Mucosa of descending colon (tissue), 3 donors: ENCODE data around the gene MRPS10. TPM values are rescaled to one million over a fixed set of nuclear protein-coding genes. Genes with fewer than 3 reads are reported as not detected.
A peak's percentile ranks its signal among the peaks of the same experiment; 100 is the strongest.

Experiments
- ATAC-seq: fragments of 200-7000 bp; cut with Tn5 transposase; one replicate; pipeline ENCODE4 v1.9.1; 2020; ENCODE audit warnings: mild to moderate bottlenecking, moderate library complexity
- DNase-seq, 3 donors: peaks; one replicate each; pipeline ENCODE4 v3.0.0-alpha.2; 2020
- H3K36me3 ChIP-seq: fragments of 200-600 bp; one replicate; pipeline ENCODE4 v1.8.0; 2021; ENCODE audit warnings: low read depth, mild to moderate bottlenecking
- H3K4me1 ChIP-seq: fragments of 200-600 bp; one replicate; pipeline ENCODE4 v1.8.0; 2021; ENCODE audit warnings: low read depth, mild to moderate bottlenecking
- H3K4me3 ChIP-seq: fragments of 200-600 bp; one replicate; pipeline ENCODE4 v1.8.0; 2021; ENCODE audit warnings: mild to moderate bottlenecking
- H3K9me3 ChIP-seq: fragments of 200-600 bp; one replicate; pipeline ENCODE4 v1.8.0; 2021; ENCODE audit warnings: mild to moderate bottlenecking
- intact Hi-C, 2 donors: fragments of 100-400 bp; cut with DNase I in 1 of 2; cut with micrococcal nuclease in 1 of 2; formaldehyde crosslinking; loops; one replicate each; pipeline versions ENCODE4 v1.11.0 to v1.11.1; 2022; cut with DNase I, micrococcal nuclease
- total RNA-seq, 3 donors: library from RNA; stranded (reverse); fragmentation: NEBNext Ultra II Directional in 2 of 3; extraction: Animal tissue kit (Norgen Biotek cat#: 25700) in 2 of 3; gene quantifications; one replicate each; pipeline versions ENCODE4 v1.2.1 to v1.2.4, GENCODE V29; 2021 to 2023
- TF ChIP-seq, protein P1 (sequence below): fragments of 200-600 bp; IDR thresholded peaks from one replicate; pipeline ENCODE4 v1.8.0; 2022; ENCODE audit warnings: antibody characterized with exemption, mild to moderate bottlenecking
- donor health status: DM: no; HTN: no; CAD: no; lungs with moderate emphysema.
- donor health status: DM: no; HTN: no; CAD: no.
- donor health status: DM: no; HTN: yes; CAD: no.

Gene MRPS10
- total RNA-seq, 3 donors from 2014 or later = 22.2 to 31.7 (median 31.5) TPM

DNA sequence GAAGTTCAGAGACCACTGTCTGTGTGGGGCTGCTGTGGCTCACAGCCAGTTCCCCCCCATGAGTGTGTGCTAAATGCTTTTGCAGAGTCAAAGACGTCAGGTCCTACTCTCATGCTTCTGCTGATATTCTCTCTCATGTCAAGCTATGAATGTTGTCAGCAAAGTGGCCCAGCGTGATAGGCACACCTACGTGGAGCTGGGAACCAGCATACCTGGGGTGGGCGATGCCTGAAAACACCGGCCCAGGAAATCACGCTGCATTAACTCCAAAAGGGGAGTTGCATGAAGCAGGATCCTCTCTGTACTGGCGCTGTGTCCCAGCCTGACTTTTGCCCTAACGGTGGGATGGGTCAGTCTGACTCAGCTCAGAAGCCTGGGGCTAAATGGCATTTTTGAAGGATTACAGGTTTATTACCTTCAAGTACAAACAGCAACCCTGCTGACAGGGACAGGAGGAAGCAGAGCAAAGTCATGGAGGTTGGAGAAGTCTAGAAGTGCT is 9.0 kb upstream of the MRPS10 start:
- Histone ChIP-seq H3K4me3 (no peak overlapping the region), H3K4me1 (peaks cover 16% of the 10 kb centered on the region), H3K36me3 (no peaks in the 10 kb centered on the region), H3K9me3 (no peaks in the 10 kb centered on the region)
- DNase-seq (peak; percentile 50 to 71 (median 68)), ATAC-seq (peak; percentile 90)
- intact Hi-C loops = no loop called here
- TF ChIP-seq, protein P1, sequence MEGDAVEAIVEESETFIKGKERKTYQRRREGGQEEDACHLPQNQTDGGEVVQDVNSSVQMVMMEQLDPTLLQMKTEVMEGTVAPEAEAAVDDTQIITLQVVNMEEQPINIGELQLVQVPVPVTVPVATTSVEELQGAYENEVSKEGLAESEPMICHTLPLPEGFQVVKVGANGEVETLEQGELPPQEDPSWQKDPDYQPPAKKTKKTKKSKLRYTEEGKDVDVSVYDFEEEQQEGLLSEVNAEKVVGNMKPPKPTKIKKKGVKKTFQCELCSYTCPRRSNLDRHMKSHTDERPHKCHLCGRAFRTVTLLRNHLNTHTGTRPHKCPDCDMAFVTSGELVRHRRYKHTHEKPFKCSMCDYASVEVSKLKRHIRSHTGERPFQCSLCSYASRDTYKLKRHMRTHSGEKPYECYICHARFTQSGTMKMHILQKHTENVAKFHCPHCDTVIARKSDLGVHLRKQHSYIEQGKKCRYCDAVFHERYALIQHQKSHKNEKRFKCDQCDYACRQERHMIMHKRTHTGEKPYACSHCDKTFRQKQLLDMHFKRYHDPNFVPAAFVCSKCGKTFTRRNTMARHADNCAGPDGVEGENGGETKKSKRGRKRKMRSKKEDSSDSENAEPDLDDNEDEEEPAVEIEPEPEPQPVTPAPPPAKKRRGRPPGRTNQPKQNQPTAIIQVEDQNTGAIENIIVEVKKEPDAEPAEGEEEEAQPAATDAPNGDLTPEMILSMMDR = no peak

DNA sequence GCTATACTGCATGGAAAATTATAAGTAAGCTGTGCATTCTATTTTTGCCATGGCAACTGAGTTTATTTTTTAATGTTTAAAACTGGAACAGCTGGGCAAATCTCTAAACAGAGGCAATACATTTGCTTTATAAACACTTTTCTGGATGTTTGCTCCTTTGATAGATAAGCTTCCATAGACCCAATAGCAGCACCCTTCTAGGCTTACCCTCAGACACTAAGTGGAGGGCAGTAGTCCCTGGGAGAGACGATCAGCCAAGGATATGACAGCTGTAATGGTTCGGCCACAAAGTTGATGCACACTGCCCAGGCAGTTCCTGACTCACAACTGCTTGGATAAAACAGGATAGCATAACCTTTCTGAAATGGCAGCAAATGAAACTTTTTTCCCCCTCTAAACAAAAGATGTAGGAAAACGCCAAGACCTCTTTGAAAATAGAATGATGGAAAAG is 8.5 kb upstream of the MRPS10 start:
- intact Hi-C loops = no loop called here
- Histone ChIP-seq H3K4me1 (peaks cover 16% of the 10 kb centered on the region), H3K4me3 (no peak overlapping the region), H3K9me3 (no peaks in the 10 kb centered on the region), H3K36me3 (no peaks in the 10 kb centered on the region)
- DNase-seq = no peak
- peak; percentile 48 for ATAC-seq
- TF ChIP-seq, protein P1 = no peak

DNA sequence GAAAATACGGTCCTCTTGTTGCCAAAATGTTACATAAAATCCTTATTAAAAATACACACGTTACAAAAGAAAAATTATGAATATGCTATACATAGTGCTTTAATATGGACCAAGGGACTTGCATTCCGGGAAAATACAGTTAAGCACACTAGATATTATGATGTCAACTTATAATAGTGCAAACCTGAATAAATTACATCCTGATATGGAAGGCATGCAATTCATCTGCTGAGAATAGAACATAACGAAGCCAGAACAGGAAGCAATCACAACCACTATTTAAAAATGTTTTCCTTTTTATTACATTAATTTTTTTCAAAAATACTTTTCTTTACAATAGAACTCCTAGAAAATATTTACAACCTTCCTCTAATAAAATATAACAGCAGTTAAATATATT is 7.8 kb upstream of the MRPS10 start:
- TF ChIP-seq, protein P1 = no peak
- intact Hi-C loops = no loop called here
- H3K36me3 ChIP-seq = no peaks in the 10 kb centered on the region
- ATAC-seq (no peak), DNase-seq (no peak)
- H3K4me3 ChIP-seq = no peak overlapping the region
- H3K9me3 ChIP-seq = no peaks in the 10 kb centered on the region
- H3K4me1 ChIP-seq = peaks cover 16% of the 10 kb centered on the region

DNA sequence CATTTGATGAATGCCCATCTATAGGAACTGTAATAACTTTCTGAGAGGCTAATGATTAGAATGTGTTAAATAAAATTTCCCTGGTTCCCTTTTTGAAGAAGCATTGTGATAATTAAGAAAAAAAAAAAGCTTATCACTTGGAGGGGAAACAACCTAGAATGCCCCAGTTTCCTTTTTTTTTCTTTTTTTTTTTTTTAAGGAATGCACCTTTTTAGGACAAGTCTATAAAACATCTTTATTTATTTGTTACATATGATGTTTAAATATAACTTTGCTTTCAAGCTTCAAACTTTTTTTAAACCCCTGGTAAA is 7.3 kb upstream of the MRPS10 start:
- no peaks in the 10 kb centered on the region for H3K9me3 ChIP-seq
- intact Hi-C loops = no loop called here
- no peaks in the 10 kb centered on the region for H3K36me3 ChIP-seq
- H3K4me1 ChIP-seq = peaks cover 16% of the 10 kb centered on the region
- H3K4me3 ChIP-seq = no peak overlapping the region
- DNase-seq (no peak), ATAC-seq (no peak)
- TF ChIP-seq, protein P1 = no peak

DNA sequence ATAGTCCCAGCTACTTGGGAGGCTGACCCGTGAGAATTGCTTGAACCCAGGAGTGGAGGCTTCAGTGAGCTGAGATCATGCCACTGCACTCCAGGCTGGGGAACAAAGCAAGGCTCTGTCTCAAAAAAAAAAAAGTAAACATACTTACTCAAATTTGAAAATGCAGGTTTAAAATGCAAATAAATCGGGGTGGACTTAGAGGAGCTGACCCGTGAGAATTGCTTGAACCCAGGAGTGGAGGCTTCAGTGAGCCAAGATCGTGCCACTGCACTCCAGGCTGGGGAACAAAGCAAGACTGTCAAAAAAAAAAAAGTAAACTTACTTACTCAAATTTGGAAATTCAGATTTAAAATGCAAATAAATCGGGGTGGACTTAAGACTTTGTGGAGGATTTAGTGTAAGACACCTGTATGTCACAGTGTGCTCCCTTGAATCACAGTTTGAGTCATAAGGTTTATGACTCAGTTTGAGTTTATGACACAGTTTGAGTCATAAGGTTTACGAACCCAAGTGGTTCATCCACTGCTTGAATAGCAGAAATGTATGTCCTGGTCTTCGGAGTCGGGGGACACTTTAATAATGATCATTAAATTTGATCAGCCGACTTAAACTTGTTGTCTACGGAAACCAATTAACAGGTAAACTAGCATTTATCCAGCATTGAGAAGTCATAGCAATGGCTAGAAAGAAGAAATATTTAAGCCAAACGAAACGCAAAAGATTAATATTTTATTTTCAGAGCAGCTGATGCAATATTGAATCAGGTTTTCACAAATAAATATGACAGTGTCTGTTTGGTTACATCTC is 6.8 kb upstream of the MRPS10 start:
- ATAC-seq (peak; percentile 77), DNase-seq (no peak)
- no peak overlapping the region for H3K4me3 ChIP-seq
- intact Hi-C loops = no loop called here
- H3K9me3 ChIP-seq = no peaks in the 10 kb centered on the region
- TF ChIP-seq, protein P1 = no peak
- H3K36me3 ChIP-seq = no peaks in the 10 kb centered on the region
- peaks cover 16% of the 10 kb centered on the region for H3K4me1 ChIP-seq
